SH-SY5Y (cell line): ENCODE data around the gene TAF1B.

Experiments used
- GATA2 ChIP-seq: IDR thresholded peaks from 2 replicates; pipeline ENCODE4 v1.6.1; 2011; ENCODE audit warnings: mild to moderate bottlenecking, low read depth, low read length
- GATA3 ChIP-seq: IDR thresholded peaks from 2 replicates; pipeline ENCODE4 v1.6.1; 2011; ENCODE audit warnings: low read depth, mild to moderate bottlenecking, low read length, moderate library complexity

TAF1B gene

DNA sequence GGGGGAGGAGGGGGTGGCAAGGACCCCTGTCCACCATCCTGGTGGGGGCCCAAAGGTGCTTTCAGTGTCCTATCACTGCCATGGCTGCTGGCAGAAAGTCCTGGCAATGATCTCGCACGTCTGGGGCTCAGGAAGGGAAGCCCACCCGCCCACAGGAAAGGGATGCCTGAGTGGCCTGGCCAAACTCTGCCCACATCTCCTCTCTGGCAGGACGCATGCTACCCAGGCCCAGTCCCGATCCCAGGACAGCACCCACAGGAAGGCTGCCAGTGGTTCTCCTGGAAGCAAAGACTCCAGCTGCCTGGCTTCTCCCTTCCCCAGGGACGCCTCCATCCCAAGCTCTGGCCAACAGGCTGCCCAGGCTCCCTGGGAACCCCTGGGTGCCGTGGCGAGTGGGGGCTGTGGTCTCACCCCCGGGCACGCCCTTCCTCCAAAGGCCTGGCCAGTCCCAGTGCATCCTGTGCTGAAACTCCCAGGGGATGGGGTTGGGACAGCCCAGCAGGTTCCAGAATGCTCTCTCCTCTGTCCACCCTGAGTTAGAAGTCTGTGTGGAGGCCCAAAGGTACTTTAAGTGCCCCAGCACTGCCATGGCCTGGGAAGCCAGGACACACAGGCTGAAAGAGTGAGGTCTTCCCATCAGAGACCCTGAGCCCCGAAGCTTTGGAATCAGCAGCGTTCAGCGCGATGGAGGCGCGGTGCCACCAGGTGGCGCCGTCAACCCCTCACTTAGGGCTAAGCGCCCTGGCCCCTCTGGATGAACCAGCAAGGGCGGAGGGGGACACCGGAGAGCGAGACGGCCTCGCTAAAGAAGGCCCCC is 29.8 kb upstream of the TAF1B start:
- TF ChIP-seq GATA3 (no peak), GATA2 (no peak)

DNA sequence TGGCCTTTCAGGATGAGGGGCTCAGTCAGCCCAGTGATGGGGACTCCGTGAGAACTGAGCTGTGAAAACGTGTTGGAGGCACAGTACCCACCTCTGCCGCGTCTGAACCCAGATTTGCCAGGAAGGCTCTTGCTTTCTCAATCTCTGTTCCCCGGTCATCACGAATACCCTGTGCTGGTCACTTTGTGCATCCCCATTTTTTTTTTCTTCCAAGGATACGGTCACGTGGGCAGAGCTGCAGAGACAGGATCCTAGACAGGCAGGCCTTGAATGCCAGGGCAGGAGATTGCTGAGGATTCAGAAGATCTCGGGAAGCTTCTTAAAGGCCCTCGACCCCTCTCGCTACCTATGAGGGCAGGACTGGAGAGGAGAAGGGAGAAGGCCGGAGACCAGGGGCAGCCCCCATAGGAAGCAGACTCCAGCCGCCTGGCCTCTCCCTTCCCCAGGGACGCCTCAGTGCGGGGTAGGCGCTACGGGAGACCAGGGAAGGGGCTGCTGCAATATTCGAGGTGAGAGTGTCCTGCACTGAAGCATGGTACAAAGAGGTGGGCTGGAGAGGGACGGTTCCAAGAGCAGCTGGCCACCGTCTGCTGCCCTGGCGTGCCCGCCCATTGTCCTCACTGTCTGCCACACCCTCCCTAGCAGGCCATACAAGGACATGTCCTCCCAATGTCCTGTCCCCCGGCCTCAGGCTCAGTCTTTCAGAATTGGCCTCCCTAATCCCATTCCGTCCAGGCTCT is 29.0 kb upstream of the TAF1B start:
- no peak for TF ChIP-seq GATA3

DNA sequence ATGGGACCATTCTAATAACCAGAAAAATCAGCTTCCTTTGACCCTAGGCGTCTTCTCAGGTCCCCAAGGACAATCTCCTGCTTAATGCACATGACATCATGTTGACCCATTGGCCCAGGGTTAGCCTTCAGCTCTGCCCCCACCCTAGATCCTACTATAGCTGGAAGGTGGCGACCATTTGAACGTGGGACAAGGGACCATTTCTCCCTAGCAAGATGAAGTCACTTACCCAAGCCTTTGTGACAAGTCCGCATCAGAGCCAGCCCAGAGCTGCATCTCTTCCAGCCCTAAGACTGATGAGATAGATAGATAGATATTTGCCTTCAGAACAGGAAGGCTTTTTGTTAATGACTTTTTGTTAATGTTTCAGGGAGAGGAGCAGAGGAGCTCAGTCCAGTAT is 28.2 kb upstream of the TAF1B start:
- no peak for TF ChIP-seq GATA3
- TF ChIP-seq GATA2 = no peak

DNA sequence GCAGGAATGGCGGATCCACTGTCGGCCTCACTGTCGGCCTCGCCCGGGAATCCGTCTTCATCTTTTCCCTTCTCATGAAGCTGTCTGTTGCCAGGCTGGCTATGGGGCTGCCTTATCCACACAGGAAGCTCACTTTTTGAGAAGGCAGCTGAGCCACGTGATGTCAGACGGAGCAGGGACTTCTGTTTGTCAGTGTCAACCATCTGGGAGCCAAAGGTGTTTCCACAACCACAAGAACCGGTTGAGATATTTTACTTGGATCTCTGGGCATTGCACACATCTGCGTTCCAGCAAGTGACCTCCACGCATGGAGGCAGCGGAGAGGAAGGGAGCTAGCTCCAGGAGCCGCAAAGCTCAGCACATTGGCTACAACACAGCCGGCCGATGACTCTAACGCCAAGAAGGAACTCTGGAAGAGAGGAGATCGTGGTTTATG is 27.4 kb upstream of the TAF1B start:
- TF ChIP-seq GATA2 (no peak), GATA3 (no peak)

DNA sequence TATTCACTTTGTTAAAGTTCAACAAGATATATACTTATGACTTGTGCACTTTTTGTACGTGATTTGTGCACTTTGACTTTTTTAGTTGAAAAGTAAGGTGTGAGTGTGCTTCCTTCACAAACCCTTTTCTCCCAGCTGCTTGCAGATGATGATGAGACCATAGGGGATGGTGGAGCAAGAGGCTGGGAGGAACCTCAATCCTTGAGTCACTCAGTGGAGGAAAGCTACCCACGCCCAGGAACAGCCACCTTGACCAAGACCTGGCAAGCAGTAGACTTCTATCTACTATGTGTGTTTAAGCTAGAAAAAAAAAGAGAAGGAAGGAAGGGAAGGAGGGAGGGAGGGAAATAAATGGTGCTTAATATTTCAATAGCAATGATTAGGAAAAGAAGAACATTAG is 25.2 kb upstream of the TAF1B start:
- no peak for TF ChIP-seq GATA3
- TF ChIP-seq GATA2 = no peak

DNA sequence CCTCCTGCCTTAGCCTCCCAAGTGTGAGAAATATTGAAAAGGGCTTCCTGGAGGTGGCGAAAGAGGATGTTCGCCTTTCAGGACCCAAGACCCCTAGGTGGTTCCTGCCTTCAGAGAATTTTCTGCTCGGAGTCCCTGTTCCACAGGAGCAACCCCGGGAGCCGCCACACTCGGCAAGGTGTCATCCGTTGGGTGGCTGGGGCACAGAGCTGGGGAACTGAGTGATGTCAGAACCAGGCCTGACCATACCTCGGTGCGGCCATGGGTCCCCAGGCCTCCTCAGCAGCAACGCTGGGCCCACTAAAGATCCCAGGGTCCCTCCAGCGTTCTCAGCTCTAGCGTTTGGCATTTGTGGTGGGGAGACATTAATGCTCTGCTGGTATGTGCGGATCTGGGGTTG is 23.7 kb upstream of the TAF1B start:
- TF ChIP-seq GATA2 = no peak
- no peak for TF ChIP-seq GATA3

DNA sequence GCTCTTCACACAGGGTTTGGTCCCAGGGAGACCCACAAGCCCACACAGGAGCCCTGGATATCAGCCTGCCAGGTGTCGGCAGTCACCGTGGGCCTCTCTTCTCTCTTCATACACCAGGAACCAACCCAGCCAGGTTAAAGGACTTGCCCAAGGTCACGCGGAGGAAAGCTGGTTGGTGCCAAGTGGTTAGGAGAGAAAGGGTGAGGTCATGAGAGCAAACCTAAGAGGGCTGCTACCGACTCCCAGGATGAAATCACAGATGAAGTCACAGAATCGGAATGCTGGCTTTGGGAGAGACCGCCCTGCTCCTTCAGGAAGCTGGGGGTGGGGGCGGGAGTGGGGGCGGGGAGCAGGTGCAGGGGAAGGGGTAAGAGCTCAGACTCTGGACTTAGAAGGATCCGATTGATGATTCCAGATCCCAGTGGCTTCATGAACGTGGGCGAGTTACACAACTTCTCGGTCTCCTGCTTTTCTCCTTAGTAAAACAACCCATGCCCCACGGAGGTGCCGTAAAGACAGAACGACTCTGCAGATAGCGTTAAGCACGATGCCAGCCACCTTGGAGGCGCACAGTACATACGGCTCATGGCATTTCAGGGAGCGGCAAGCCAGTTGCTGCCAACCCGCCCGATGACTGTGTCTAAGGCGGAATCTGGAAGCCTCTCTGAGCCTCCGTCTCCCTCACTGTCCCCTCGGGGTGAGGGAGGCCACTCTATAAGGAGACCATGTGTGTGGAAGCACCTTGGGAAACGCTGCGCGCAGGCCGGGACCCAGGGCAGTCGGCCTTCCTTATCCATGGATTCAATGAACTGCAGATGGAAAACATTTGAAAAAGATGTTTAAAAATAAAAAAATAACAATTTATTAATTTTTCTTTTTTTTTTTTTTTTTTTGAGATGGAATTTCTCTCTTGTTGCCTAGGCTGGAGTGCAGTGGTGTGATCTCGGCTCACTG is 23.0 kb upstream of the TAF1B start:
- no peak for TF ChIP-seq GATA2
- no peak for TF ChIP-seq GATA3

DNA sequence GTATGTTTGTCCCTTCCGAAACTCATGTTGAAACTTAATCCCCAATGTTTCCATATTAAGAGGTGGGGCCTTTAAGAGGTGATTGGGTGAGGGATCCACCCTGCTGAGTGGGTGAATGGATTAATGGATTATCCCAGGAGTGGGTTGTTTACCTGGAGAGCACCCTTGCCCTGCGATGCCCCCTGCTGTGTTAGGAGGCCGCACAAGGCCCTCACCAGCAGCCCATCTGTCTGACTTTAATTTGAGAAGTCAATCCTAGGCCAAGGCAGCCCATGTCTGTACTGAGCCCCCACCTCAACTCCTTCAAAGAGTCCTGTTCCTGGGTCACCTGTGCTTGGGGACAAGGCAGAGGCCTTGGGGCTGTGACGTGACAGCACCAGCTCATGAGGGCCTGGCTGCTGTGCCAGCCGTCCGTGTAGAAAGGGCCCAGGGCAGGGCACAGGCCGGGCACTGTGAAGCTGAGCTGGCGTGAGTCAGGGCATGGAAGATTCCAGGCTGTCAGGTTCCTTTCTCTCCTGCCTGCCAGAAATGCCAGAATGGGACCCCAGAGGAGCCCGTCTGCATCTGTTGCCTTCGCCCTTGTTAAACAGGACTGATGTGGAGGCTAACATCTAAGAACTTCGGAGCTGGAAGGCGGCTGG is 21.3 kb upstream of the TAF1B start:
- TF ChIP-seq GATA2 = no peak
- no peak for TF ChIP-seq GATA3

DNA sequence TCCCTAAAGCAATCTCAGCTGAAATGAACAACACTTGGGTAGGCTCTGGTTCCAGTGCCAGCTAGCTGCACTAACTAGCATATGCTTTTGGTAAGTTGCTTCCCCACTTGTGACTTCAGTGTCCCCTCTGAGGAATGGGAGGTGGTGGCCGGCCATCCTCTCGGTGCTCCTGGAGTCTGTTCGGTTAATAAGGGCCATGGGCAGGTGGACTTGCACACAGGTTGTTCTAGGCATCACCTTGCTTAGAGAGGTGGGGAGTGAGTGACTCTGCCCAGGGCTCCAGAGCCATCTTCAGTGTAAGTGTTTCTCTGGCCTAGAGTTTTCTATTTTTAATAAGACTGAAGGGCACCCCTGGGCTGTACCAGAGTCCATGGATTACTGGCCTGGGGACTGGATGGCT is 18.8 kb upstream of the TAF1B start:
- TF ChIP-seq GATA2 = no peak
- no peak for TF ChIP-seq GATA3

DNA sequence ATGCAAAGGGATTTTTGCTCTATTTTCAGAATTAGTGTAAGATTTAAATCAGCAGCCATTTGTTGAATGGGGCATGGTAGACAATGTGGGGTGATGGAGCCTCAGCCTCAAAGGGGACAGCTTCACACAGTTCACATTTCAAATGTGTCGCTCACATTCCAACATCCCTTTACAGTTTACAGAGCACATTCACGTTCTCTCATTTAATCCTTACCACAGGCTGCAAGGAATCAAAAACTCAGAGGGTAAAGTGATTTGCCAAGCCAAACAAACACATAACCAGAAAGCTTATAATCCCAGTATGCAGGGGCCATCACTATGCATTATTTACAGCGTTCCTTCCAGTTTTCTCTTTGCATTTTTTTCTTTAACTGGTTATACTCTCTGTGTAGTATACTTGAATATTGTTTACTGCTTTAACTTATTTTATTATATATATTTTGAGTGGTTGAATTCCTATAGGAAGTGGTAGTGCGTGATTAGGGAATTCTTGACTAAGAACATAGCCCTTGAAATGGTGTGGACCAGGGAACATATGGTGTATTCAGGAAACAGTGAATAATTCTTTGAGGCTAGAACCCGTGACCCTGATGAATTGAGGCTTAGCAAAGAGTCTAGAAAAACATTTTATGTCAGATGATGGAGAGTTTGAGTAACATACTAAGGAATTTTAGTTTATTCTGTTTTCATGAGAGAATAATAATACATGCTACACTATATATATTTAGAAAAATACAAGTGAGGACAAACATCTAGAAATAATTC is 18.1 kb upstream of the TAF1B start:
- TF ChIP-seq GATA3 = no peak
- no peak for TF ChIP-seq GATA2

DNA sequence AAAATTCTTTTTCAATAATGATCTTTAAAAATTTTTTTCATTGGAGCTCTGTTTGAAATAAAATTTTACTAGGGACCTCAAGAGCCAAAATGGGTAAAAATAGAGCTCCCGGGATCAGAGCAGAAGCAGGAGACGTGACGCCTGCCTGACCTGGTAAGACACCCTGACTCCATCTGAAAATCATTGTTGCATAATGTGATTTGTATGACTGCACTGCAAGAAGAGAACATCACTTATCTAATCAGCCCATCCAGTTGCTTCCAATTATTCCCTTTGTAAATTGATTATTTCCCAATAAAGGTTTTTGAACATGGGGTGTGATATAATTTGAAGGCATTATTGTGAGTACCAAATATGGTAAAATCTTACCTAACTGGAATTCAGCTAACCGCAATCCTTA is 17.1 kb upstream of the TAF1B start:
- no peak; the same call in 1 of the 2 replicates for TF ChIP-seq GATA3
- peak; percentile 51; the same call in 1 of the 2 replicates for TF ChIP-seq GATA2

DNA sequence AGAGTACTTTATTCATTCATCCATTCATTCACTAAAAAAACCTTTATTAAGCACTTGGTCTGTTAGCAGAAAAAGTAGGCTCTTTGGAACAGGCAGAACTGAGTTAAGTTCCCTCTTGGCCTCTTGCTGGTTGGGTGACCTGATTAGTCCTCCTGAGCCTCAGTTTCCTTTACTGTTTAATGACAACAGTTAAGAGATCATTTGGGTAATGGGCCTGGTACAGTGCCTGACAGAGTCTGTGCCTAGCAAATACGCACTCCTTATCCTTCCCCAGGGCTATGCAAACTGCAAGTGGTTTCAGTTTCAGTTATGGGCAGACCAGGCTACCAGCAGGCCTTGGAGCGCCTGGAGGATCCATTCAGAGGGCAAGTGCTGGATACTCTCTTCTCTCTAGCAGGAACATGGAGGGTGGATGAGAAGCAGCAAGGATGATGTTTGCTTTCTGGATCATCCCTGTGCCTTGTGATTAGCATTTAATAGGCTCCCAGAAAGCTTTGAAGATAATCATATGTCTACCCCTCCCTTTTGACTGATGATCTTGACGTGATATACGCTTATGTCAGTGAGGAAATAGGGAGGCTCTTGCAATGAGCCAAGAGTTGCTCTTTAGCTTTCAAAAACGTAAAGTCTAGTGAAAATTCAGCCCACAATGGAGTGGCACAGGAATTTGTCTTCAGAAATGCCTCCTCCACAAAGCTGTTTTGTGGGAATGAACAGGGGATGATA is 12.4 kb upstream of the TAF1B start:
- no peak for TF ChIP-seq GATA3
- TF ChIP-seq GATA2 = no peak

DNA sequence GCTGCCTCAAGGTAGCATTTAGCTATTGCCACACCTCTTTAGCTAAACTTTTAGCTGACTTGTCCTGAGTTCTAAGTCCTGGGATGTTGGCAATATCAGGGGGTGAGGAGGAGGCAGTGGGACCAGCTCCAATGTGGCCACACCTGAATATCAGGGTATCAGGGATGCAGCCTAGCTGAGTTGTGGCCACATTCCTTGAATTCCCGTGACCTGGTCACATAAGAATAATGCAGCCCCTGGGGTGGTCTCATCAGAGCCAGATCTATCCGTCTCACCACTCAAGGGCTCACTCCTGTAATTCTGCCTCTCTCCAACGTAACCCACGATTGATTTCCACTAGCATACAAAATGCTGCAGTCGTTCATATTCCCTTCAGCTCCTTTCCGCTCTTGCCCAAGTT is 11.6 kb upstream of the TAF1B start:
- no peak for TF ChIP-seq GATA3
- no peak for TF ChIP-seq GATA2
